M059J (cell line): Measurements from ENCODE around the gene CD81. TPM values are rescaled to one million over a fixed set of nuclear protein-coding genes. Genes with fewer than 3 reads are reported as not detected.

Experiments
- DNase-seq: peaks from one replicate; pipeline ENCODE4 v3.0.0-alpha.2; 2012; ENCODE audit warnings: low read depth
- total RNA-seq: library from RNA; depleted of rRNA; stranded (reverse); fragments of >200 nt; shearing (Covaris generic); gene quantifications from 2 replicates; pipeline ENCODE4 v1.2.3, GENCODE V29; 2014

Gene CD81
- total RNA-seq, 1 experiment from 2014 or later = 209 TPM

GRCh38 chr11:2390091-2390724, 13.1 kb downstream of the CD81 start:
- no peak for DNase-seq

GRCh38 chr11:2390725-2391151, 13.6 kb downstream of the CD81 start:
- peak; percentile 74 for DNase-seq

GRCh38 chr11:2391181-2391975, 14.3 kb downstream of the CD81 start:
- no peak for DNase-seq

- no peak for DNase-seq
Measured at GRCh38 chr11:2392241-2392959, 15.3 kb downstream of the CD81 start.

DNA sequence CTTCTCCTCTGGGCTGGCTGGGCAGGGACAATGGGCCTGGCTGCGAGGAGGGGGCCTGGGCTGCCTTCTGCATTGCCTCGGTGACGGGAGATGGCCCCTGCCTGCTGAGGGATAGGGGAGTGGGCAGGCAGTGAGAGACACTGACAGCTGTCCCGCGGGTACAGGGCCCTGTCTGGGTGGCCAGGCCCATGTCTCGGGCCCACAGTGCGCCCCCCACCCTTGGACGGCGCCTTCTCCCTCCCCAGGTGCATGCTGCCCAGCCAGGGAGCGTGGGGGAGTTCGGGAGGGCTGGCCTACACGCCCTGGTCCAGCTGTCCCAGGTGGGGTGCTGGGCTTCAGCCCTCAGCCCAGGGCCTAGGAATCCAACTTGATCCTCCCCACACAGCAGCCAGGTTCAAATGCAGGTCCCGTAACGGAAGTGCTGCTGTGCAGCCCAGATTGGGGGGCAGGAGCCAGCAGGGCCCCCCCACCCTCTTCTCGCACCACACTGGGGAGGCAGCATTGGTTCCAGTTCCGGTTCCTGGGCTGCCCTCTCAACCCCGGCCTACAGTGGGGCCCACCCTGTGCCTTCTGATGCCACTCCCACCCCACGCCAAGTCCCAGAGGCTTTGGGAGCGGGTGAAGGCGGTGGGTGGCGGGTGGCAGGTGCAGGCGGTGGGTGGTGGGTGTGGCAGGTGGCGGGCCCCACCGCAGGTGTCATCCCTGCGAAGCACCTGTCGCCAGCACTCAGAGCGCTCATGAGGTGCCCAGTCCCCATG, 16.2 kb downstream of the CD81 start:
- no peak for DNase-seq

DNA sequence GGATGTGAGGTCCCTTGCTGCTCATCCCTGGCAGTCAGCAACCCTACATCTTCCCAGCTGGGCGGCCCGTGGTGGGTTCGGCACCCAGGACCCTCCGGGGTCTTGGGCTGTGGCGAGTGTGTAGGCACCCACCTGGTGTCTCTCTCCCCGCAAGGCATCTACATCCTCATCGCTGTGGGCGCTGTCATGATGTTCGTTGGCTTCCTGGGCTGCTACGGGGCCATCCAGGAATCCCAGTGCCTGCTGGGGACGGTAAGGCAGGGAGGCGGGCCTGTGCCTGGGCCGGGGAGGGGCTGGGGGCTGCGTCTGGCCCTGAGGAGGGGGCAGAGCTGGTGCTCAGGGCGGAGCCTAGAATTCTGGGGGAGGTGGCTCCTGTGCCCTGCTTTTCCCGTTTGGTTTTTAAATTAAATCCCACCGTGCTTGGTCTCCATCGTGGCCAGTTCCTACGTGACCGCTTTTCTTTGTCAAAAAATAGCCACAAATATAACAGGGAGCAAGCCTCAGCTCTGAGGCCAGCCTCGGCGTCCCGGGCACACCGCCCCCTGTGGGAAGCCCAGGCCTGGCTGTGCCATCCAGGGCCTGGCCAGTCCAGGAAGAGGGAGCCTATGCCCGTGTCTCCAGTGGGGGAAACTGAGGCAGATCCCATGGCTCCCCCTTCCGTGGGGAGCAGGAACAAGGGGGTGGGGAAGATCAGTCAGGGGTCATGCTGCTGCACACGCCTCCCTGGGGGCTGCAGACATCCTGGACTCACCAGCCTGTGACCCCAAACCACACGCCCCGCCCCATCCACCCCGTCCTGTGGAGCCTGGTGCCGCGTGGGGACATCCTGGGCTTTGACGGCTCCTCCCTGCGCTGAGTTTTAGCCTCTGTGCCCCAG, 17.1 kb downstream of the CD81 start:
- no peak for DNase-seq

- no peak for DNase-seq
Measured at GRCh38 chr11:2394818-2395105, 17.7 kb downstream of the CD81 start.

DNA sequence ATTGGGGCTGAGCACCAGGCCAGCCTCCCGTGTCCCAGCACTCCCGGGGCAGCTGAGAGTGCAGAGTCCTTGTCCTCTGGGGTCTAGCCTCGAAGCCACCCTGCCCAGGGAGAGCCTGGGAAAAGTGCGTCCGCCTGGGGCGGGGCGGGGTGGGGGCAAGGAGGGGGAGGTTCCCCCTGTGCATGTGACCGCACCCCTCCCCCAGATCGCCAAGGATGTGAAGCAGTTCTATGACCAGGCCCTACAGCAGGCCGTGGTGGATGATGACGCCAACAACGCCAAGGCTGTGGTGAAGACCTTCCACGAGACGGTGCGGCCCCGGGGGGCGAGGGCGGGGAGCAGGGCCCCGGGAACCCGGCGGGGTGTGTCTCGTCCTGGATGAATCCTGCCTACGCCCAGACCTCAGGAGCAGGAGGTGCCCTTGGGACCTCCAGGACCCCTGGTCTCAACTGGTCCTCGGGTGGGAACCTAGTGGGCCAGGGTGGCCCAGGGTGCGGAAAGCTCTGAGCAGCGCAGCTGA, 18.2 kb downstream of the CD81 start:
- no peak for DNase-seq

- DNase-seq = no peak
Measured at GRCh38 chr11:2395856-2396255, 18.7 kb downstream of the CD81 start.

- DNase-seq = no peak
Measured at GRCh38 chr11:2396471-2396870, 19.4 kb downstream of the CD81 start.

- no peak for DNase-seq
Measured at GRCh38 chr11:2397005-2397404, 19.9 kb downstream of the CD81 start.

GRCh38 chr11:2398664-2399355, 21.7 kb downstream of the CD81 start:
- DNase-seq = no peak

- DNase-seq = no peak
Measured at GRCh38 chr11:2399488-2400068, 22.5 kb downstream of the CD81 start.

DNA sequence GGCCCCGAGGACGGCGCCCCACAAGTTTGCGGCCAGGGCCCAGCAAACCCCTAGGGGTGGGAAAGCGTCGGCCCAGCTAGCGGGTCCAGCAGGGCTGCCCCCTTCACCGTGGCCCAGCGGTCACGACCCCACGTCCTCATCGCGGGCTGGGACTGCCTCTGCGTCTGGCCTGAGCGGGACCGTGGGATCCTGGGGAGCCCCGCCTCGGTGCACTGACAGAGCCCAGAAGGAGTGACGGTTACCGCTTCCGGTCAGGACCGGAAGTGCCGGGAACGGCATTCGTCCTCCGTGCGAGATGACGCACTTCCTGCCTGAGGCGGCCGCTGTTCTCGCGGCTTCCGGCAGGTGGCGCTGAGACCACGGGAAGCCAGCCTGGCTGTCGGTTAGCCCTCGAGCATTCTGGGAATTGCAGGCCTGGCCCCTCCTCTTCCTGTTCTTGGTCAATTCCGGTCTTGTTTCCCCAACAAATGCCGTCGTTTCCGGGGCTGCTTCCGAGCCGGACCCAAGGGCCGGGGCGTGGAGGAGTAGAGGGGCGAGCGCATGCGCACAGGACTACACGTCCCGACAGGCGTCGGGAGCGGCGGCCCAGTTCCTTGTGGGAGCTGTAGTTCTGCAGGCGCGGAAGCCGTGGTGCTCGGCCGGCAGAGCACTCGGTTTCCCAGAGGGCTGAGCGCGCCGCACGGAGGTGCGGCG, 23.1 kb downstream of the CD81 start, which contains the start of gene TSSC4:
TSSC4 (plus strand) TSS at position 682 of the 693 bp plus-strand sequence. CDS start 1,884 bp downstream, outside the sequence.
- peak; percentile 100 for DNase-seq

- DNase-seq = no peak
Measured at GRCh38 chr11:2400762-2401435, 23.8 kb downstream of the CD81 start.

DNA sequence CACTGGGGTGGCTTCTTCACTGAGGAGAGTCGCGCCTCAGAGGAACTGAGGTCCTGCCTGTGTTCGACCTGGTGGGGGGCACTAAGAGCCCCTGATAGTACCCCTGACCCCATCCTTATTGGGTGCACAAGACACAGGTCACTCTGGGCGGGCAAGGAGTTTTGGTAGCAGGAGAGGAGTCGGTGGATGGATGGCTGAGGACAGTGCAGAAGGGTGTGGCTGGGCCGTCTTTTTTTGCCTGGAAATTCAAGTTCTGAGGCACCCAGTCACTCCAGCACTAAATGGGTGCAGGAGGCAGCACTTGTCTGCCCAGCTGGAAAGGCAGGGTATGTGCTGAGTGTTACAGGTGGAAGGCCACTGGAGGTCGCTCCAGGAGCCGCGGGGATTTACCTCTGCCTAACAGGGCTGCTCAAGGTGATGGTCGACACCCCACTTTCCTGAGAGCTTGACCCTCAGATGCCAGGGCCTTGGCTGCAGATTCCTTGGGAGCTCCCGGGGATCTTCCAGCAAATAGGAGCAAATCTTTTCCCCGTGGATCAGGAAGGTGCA, 24.4 kb downstream of the CD81 start:
- DNase-seq = no peak

DNA sequence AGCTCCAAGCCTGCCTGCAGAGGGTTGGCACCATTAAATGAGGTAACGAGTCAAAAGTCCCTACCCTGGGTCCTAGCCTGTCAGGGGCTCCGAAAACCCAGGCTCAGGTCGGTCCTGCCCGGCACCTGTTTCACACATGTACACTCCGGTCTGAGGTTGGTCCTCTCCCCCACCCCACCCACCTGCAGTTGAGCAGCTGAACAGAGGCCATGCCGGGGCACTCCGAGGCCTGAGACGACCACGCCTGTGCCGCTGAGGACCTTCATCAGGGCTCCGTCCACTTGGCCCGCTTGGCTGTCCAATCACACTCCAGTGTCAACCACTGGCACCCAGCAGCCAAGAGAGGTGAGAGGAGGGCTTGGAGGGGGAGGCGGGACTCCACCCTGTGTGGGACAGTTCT, 25.0 kb downstream of the CD81 start:
- DNase-seq = no peak
